Suprapubic skin (tissue), 4 donors: Measurements from ENCODE around the gene SERPINA1.

Source experiments
- EP300 ChIP-seq: sonication (generic); formaldehyde crosslinking; IDR thresholded peaks from one replicate; pipeline ENCODE4 v1.6.1; 2017; ENCODE audit warnings: antibody characterized with exemption
- POLR2A ChIP-seq, 2 donors: fragments of 450-650 bp; IDR thresholded peaks; one replicate each; pipeline ENCODE4 v1.6.1; 2017; ENCODE audit warnings: antibody characterized with exemption in 2 of 2, mild to moderate bottlenecking in 2 of 2, moderate library complexity in 2 of 2
- POLR2AphosphoS5 ChIP-seq, 3 donors: sonication (generic); formaldehyde crosslinking; IDR thresholded peaks; one replicate each; pipeline ENCODE4 v1.6.1; 2017; ENCODE audit warnings: antibody characterized with exemption in 3 of 3
- TF ChIP-seq, protein P1 (sequence below), 2 donors: fragments of 200-600 bp in 1 of 2; fragments of 450-650 bp in 1 of 2; sonication (generic) in 1 of 2; IDR thresholded peaks; one replicate each; pipeline ENCODE4 v1.5.1; 2016 to 2019; ENCODE audit warnings: antibody characterized with exemption in 2 of 2, mild to moderate bottlenecking in 1 of 2, moderate library complexity in 1 of 2

- TF ChIP-seq POLR2A (IDR thresholded peaks at IDR 0.05) (no peak), EP300 (no peak), POLR2AphosphoS5 (IDR thresholded peaks at IDR 0.05) (no peak)
- TF ChIP-seq, protein P1, sequence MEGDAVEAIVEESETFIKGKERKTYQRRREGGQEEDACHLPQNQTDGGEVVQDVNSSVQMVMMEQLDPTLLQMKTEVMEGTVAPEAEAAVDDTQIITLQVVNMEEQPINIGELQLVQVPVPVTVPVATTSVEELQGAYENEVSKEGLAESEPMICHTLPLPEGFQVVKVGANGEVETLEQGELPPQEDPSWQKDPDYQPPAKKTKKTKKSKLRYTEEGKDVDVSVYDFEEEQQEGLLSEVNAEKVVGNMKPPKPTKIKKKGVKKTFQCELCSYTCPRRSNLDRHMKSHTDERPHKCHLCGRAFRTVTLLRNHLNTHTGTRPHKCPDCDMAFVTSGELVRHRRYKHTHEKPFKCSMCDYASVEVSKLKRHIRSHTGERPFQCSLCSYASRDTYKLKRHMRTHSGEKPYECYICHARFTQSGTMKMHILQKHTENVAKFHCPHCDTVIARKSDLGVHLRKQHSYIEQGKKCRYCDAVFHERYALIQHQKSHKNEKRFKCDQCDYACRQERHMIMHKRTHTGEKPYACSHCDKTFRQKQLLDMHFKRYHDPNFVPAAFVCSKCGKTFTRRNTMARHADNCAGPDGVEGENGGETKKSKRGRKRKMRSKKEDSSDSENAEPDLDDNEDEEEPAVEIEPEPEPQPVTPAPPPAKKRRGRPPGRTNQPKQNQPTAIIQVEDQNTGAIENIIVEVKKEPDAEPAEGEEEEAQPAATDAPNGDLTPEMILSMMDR (IDR thresholded peaks at IDR 0.05), result no peak
These were observed 8.3 kb upstream of the SERPINA1 start for GRCh38 chr14:94396628-94397225.
